OCI-LY1 (cell line): Measurements from ENCODE around the gene PRLH.

Experiments
- CTCF ChIP-seq: fragments of 200-600 bp; sonication (generic), shearing (Covaris generic); IDR thresholded peaks from 2 replicates; pipeline ENCODE4 v1.5.1; 2017; ENCODE audit warnings: mild to moderate bottlenecking, antibody characterized with exemption, low read length, moderate library complexity, mixed read lengths
- EZH2 ChIP-seq: fragments of 200-600 bp; sonication (generic), shearing (Covaris generic); IDR thresholded peaks from 2 replicates; pipeline ENCODE4 v1.8.0; 2017; ENCODE audit warnings: borderline replicate concordance, mixed run types, mild to moderate bottlenecking, antibody characterized with exemption, low read length, moderate library complexity, mixed read lengths

GRCh38 chr2:237581326-237581725, 15.0 kb downstream of the PRLH start:
- TF ChIP-seq CTCF (no peak), EZH2 (no peak)
